GM18873 (cell line): ENCODE results near the gene SCP2.

ENCODE experiments used
- ATAC-seq: cut with Tn5 transposase; IDR thresholded peaks from one replicate; pipeline ENCODE4 v1.9.1; 2021; ENCODE audit warnings: mild to moderate bottlenecking, moderate library complexity, moderate number of reproducible peaks; ENCODE audit not compliant: unreplicated experiment, low FRiP score

Gene SCP2

GRCh38 chr1:53076721-53077598 lies 149.9 kb downstream of the SCP2 start:
- ATAC-seq = no peak

- ATAC-seq = no peak
These were observed 150.5 kb downstream of the SCP2 start for GRCh38 chr1:53077599-53077965.

DNA sequence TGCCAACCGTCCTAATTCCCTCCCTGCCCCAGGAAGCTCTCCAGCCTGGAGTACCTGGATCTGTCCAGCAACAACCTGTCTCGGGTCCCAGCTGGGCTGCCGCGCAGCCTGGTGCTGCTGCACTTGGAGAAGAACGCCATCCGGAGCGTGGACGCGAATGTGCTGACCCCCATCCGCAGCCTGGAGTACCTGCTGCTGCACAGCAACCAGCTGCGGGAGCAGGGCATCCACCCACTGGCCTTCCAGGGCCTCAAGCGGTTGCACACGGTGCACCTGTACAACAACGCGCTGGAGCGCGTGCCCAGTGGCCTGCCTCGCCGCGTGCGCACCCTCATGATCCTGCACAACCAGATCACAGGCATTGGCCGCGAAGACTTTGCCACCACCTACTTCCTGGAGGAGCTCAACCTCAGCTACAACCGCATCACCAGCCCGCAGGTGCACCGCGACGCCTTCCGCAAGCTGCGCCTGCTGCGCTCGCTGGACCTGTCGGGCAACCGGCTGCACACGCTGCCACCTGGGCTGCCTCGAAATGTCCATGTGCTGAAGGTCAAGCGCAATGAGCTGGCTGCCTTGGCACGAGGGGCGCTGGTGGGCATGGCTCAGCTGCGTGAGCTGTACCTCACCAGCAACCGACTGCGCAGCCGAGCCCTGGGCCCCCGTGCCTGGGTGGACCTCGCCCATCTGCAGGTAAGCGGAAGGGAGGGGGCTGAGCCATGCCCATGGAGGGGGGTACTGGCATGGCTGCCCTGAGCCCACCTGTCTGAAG lies 151.4 kb downstream of the SCP2 start:
- no peak for ATAC-seq

- no peak for ATAC-seq
These were observed 152.2 kb downstream of the SCP2 start for GRCh38 chr1:53079251-53079650.

GRCh38 chr1:53080041-53080440 lies 153.0 kb downstream of the SCP2 start:
- no peak for ATAC-seq

GRCh38 chr1:53080769-53081168 lies 153.7 kb downstream of the SCP2 start:
- no peak for ATAC-seq

GRCh38 chr1:53081384-53082066 lies 154.4 kb downstream of the SCP2 start:
- no peak for ATAC-seq

DNA sequence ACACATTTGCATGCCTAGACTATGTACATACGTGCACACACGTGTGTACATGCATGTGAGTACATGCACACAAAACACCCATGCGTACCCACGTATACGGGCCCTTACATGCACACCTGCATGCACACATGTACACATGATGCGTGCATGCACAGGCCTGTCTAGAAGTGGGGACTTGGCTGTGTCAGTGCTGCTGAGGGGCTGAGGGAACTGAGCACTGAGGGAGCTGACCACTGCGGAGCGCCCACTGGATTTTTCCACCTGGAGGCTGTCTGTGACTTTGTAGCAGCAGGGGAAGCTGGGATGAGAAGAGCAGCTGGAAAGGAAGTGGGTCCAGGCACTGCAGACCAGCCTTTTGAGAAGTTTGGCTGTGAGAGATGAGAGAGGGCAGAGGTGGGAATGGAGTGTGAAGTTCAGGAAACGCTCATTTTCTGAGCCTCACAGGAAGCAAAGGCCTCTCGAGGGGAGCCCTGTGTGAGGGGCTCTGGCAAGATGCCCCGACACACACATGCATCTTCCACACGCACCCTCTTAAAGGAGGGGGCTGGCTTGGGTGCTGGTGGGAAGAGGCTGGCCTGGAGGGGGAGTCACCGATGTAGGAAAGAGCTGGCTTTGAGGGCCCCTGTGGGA lies 155.9 kb downstream of the SCP2 start:
- ATAC-seq = no peak

DNA sequence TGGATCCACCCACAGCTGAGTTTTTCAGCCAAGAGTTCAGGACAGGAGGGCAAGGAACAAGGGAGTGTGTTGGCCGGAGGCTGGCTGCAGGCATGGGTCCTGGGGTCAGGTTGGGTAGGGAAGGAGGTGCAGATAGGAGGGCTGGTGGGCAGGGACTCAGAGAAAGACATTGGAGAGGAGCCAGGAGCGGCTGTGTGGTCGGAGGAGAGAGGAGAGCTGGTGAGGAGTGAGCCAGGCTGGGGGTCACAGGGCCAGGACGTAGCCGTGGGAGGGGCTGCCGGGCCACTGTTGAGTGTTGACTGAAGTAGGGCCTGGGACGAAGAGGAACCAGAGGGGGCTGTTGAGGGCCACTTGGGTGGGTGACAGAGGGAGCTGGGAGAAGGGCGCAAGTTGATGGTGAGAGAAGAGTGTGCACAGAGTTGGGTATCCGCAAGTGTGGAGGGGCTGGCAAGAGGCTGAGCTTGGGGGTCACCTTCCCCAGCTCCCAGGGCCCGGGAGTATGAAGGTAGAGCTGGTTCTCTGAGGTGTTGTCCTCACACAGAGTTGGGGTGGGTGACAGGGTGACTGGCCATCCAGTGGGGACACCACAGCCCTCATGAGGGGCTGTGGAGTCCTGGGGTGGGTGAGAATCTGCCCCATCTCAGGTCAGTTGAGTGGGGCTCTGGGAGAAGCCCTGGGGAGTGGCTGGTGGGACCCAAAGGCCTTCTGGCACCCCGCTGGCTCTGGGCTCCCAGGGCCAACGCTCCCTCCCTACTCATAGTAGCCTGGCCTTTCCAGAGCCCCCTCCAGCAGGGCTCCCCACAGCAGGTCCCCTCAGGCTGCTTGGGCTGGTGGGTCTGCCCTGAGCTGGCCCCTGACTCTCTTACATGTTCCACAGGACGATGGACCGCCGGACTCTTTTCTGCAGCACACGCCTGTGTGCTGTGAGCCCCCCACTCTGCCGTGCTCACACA lies 156.8 kb downstream of the SCP2 start:
- no peak for ATAC-seq

DNA sequence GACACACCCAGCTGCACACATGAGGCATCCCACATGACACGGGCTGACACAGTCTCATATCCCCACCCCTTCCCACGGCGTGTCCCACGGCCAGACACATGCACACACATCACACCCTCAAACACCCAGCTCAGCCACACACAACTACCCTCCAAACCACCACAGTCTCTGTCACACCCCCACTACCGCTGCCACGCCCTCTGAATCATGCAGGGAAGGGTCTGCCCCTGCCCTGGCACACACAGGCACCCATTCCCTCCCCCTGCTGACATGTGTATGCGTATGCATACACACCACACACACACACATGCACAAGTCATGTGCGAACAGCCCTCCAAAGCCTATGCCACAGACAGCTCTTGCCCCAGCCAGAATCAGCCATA lies 157.5 kb downstream of the SCP2 start:
- ATAC-seq = no peak

DNA sequence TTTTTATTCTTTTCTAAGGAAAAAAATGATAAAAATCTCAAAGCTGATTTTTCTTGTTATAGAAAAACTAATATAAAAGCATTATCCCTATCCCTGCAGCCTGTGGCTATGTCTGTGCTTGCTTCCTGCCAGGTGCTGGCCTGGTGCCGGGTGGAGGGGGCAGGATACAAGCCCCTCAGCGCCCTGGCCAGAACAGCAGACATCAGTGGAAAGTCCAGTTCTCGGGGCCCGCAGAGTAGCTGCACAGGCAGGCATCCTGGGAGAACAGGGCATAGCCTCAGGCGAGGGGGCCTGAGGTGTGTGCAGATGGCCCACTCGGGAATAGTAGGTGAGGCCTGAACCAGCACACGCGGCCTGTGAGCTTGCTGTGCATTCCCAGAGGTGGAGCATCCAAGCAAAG lies 158.3 kb downstream of the SCP2 start:
- ATAC-seq = no peak

DNA sequence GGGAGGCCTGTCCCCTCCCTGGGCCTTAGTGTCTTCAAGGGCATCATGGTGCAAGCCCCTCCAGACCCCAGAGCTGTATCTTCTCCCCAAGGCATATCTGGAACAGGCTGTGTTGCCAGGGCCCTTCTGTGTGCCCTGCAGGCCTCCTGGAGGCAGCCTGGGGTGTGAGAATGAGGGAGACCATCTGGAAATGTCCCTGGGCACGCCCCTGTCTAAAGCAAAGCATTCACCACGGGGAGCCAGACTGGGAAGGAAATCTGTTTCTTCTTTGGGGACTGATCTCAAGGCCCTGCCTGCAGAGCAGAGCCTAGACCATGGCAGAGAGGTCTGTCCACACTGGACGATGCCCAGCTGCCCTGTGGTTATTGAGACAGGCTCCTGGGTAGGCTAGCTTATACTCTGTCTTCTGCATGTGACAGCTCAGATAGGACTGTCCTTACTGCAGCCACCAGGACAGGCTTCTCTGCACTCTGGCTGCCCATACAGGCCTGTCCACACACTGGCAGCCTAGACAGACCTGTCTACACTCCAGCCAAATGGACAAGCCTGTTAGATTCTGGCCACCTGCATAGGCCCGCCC lies 159.5 kb downstream of the SCP2 start:
- no peak for ATAC-seq

DNA sequence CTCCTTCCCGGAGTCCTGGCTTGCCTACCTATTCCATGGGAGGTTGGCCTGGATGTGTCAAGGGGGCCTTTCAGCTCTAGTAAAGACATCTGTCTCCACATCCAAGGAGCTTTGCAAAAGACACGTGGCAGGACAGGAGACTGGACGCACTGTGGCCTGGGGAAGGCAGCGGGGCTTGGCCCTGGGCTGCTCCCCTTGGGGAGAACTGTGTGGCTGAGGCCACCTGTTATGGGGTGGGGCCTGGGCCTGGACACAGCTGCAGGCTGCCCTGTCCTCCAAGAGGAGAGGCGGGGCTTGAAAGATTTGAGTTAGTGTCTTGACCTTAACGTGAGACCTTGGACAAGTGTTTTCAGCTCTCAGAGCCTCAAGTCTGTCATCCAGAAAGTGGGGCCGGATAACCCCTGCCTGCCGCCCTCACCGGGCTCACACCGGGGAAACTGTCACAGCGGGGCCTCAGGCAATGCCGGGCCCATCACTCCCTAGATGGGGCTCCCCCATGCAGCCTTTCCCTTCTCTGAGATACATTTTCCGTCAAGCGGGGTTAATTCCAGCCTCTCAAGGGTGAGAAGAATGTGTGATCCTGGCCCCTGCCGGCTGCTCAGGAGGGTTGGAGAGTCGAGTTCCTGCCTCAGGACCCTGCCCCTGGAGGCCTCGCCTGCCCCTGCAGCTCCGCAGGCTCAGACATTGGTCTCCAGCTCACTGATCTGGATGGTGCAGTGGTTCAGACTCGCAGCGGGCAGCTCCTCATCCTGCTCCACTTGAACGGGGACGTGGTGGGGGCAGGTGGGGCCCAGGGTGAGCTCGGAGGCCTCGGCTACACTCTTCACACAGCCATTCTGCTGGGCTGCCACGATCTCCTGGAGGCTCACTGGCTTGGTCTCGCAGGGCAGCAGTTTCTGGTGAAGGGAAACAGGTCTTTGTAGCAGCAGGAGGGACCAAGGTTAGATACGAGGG lies 160.5 kb downstream of the SCP2 start:
- ATAC-seq = no peak

GRCh38 chr1:53088616-53089300 lies 161.7 kb downstream of the SCP2 start:
- ATAC-seq = no peak

- no peak for ATAC-seq
These were observed 162.6 kb downstream of the SCP2 start for GRCh38 chr1:53089478-53090226.

GRCh38 chr1:53090227-53091147 lies 163.4 kb downstream of the SCP2 start:
- ATAC-seq = no peak
